ENCODE data around the gene HECTD2.
"Not testable (repeated sequence)": the region's sequence is repeated elsewhere in the genome, so short reads cannot be mapped to it uniquely, and the experiment has no call there.

HECTD2 gene

GRCh38 chr10:91381257-91381891 lies 28.8 kb upstream of the HECTD2 start:
- no peak for TF ChIP-seq CTCF (IDR thresholded peaks at IDR 0.05; ENCODE audit: insufficient read depth, low read length, poor library complexity, severe bottlenecking)
- H3K36me3 ChIP-seq (ENCODE audit: control insufficient read depth, insufficient read depth, low read length), result no peaks in the 10 kb centered on the region
- no peak overlapping the region for H3K4me3 ChIP-seq (replicated peaks; ENCODE audit: low read depth, low read length)
- no peaks in the 10 kb centered on the region; the same call in 1 of the 2 replicates for H3K27me3 ChIP-seq (replicated peaks; ENCODE audit: control insufficient read depth, insufficient read depth, low read length)
- DNase-seq (ENCODE audit: extremely low read depth, insufficient read length), result no peak

GRCh38 chr10:91385306-91386085 lies 24.6 kb upstream of the HECTD2 start:
- no peak for DNase-seq (ENCODE audit: extremely low read depth, insufficient read length)
- Histone ChIP-seq H3K4me3 (replicated peaks; ENCODE audit: low read depth, low read length) (no peak overlapping the region), H3K36me3 (ENCODE audit: control insufficient read depth, insufficient read depth, low read length) (no peaks in the 10 kb centered on the region), H3K27me3 (replicated peaks; ENCODE audit: control insufficient read depth, insufficient read depth, low read length) (no peaks in the 10 kb centered on the region; the same call in 1 of the 2 replicates)
- no peak for TF ChIP-seq CTCF (IDR thresholded peaks at IDR 0.05; ENCODE audit: insufficient read depth, low read length, poor library complexity, severe bottlenecking)

- peak; percentile 56 for TF ChIP-seq CTCF (IDR thresholded peaks at IDR 0.05; ENCODE audit: insufficient read depth, low read length, poor library complexity, severe bottlenecking)
- Histone ChIP-seq H3K36me3 (ENCODE audit: control insufficient read depth, insufficient read depth, low read length) (no peaks in the 10 kb centered on the region), H3K4me3 (replicated peaks; ENCODE audit: low read depth, low read length) (no peak overlapping the region), H3K27me3 (replicated peaks; ENCODE audit: control insufficient read depth, insufficient read depth, low read length) (no peaks in the 10 kb centered on the region)
- no peak for DNase-seq (ENCODE audit: extremely low read depth, insufficient read length)
Measured at GRCh38 chr10:91389636-91390512, 20.3 kb upstream of the HECTD2 start.

- H3K27me3 ChIP-seq (replicated peaks; ENCODE audit: control insufficient read depth, insufficient read depth, low read length); DNase-seq (ENCODE audit: extremely low read depth, insufficient read length); H3K36me3 ChIP-seq (ENCODE audit: control insufficient read depth, insufficient read depth, low read length); H3K4me3 ChIP-seq (replicated peaks; ENCODE audit: low read depth, low read length): not testable (repeated sequence)
Measured at GRCh38 chr10:91390513-91390825, 19.7 kb upstream of the HECTD2 start.

GRCh38 chr10:91391920-91392319 lies 18.2 kb upstream of the HECTD2 start:
- H3K4me3 ChIP-seq (replicated peaks; ENCODE audit: low read depth, low read length), result no peak overlapping the region
- no peaks in the 10 kb centered on the region for H3K36me3 ChIP-seq (ENCODE audit: control insufficient read depth, insufficient read depth, low read length)
- H3K27me3 ChIP-seq (replicated peaks; ENCODE audit: control insufficient read depth, insufficient read depth, low read length), result no peaks in the 10 kb centered on the region
- DNase-seq (ENCODE audit: extremely low read depth, insufficient read length), result no peak
- no peak for TF ChIP-seq CTCF (IDR thresholded peaks at IDR 0.05; ENCODE audit: insufficient read depth, low read length, poor library complexity, severe bottlenecking)

- Histone ChIP-seq H3K36me3 (ENCODE audit: control insufficient read depth, insufficient read depth, low read length) (no peaks in the 10 kb centered on the region), H3K4me3 (replicated peaks; ENCODE audit: low read depth, low read length) (no peak overlapping the region), H3K27me3 (replicated peaks; ENCODE audit: control insufficient read depth, insufficient read depth, low read length) (no peaks in the 10 kb centered on the region)
- TF ChIP-seq CTCF (IDR thresholded peaks at IDR 0.05; ENCODE audit: insufficient read depth, low read length, poor library complexity, severe bottlenecking), result no peak
- DNase-seq (ENCODE audit: extremely low read depth, insufficient read length), result no peak
Measured at GRCh38 chr10:91406322-91406721, 3.8 kb upstream of the HECTD2 start.

All from GM06990 (cell line).